Hematopoietic multipotent progenitor cell (in vitro differentiated cells): ENCODE measurements around the gene TFAP2D. TPM values are rescaled to one million over a fixed set of nuclear protein-coding genes. Genes with fewer than 3 reads are reported as not detected.

ENCODE experiments used
- DNase-seq, 3 donors: peaks; one replicate each; pipeline ENCODE4 v3.0.0-alpha.2; 2011 to 2015; ENCODE audit warnings: low read depth in 2 of 3, low spot score in 2 of 3
- total RNA-seq: library from RNA; depleted of rRNA; stranded (reverse); fragments of >200 nt; gene quantifications from one replicate; pipeline ENCODE4 v1.2.3, GENCODE V29; 2012

The TFAP2D gene
- not detected for total RNA-seq

DNA sequence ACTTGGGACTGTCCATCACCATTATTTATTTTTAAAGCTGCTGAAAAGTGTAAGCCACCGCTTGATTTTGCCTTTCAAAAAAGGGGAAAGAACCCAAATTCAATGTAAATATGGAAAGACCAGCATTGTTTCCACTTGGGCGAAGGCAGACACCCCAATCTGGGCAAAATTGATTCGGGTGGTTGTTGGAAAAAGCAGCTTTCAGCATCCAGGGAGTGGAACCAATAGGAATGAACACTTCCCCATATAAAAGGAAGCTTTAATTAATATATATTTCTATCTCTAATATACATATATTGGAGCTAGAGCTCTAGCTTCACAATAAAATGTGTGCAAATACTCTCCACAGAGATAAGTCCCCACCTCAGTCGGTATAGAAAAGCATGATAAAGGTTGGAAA lies at the start of gene TFAP2D:
Gene TFAP2D (plus strand): TSS at position 301 of the 400 bp plus-strand sequence. CDS start 530 bp downstream, outside the sequence.
- no peak for DNase-seq

DNA sequence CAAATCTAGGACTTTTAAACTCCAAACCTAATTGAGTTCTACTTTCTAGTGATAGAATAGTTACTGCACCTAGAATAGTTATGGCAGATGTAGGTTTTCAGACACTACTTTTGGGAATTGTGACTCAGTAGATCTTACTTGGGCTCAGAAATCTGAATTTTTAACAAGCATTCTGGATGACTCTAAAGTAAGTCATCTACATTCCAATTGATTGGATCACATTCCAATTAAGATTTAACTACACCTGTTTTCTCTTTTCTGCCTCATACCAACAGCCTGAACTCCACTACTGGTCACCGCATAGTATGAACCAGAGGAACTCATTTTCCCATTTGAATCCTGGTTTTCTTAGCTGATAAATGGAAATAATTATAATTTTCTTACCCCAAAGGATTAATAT lies 49.5 kb upstream of the TFAP2D start:
- DNase-seq = no peak

DNA sequence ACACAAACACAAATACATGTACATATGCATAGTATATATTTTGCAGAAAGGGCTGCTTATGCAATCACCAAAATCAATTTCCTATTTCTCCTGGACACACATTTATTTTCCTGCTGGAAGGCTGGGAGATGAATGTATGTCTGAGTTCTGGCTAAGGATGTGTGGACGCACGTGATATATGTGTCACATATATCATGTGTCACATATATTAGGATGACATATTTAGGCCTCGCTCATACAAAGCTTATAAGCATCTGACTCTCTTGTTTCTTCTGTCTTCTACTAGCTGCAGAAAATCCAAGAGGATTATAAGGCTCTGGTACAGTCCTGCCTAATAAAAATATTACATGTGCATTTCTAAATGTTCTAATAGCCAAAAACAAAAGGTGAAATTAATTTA lies 47.2 kb upstream of the TFAP2D start:
- no peak for DNase-seq

- no peak for DNase-seq
Measured at GRCh38 chr6:50681213-50681824, 32.0 kb upstream of the TFAP2D start.

GRCh38 chr6:50689210-50689609 lies 24.1 kb upstream of the TFAP2D start:
- DNase-seq = no peak

GRCh38 chr6:50691814-50692495 lies 21.4 kb upstream of the TFAP2D start:
- DNase-seq = no peak

DNA sequence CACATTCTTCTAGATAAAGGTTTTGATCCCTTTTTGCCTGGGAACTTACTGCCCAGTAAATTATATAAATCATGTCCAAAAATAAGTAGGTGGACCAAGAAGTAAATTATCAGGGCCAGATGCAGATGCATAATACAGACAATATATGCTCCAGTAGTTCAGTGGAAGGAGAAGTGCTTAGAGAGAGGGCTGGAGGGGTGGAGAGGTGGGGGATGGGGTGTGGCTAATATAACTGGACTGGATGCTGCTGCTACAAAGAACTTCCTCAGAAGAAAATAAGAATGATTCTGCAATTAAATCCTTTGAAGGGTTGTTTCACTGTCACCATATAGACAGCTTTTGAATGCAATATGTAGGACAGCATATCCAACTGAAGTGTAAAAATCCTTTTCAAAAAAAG lies 14.8 kb upstream of the TFAP2D start:
- DNase-seq = no peak

GRCh38 chr6:50699051-50699775 lies 14.1 kb upstream of the TFAP2D start:
- no peak for DNase-seq

GRCh38 chr6:50706575-50706974 lies 6.8 kb upstream of the TFAP2D start:
- no peak for DNase-seq

DNA sequence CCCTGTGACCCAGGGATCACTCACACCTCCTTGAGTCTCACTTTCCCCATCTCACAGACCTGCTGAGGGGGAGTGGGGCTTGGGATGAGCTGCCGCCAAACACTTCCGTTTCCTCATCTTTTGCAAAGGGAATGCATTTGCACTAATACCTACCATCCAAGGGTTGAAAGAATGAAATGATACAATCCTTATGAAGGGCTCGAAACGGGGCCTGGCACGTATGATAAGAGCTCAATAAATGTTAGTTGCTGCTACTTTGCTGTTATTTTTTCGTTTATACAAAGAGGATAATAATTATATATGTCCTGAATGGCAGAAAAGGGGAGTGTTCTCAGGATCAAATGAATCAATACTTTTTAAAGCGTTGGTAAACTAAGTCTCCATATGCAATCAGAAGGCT lies 6.1 kb upstream of the TFAP2D start:
- no peak for DNase-seq

- DNase-seq = no peak
Measured at GRCh38 chr6:50707652-50708300, 5.5 kb upstream of the TFAP2D start.

DNA sequence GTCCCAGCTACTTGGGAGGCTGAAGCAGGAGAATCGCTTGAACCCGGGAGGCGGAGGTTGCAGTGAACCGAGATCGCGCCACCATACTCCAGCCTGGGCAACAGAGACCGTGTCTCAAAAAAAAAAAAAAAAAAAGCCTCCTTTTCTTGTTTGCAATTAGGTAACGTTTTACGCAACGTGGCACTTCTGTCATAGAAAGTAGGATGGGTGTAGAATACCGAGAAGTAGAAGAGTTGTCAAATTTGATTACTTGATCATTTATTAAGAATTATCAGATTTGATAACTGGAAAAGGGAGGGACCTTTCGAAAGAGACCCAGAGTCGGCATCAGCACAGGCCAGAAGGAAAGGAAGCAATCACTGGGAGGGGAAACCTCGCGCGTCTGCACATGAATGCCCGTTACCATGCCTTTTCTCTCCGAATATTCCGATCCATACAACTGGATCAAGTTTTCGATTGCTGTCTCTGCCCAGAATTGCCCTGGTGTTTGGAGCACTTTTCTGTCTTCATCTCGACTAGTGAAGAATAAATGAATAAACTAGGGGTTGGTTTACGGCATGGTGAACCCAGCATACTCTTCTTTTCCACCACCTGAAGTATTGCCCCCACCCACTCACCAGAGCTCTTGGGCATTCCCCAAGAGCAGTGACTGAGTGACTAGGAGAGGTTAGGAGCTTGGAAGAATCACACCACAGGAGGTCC lies 4.5 kb upstream of the TFAP2D start:
- no peak for DNase-seq

- no peak for DNase-seq
Measured at GRCh38 chr6:50709366-50709734, 4.0 kb upstream of the TFAP2D start.

DNA sequence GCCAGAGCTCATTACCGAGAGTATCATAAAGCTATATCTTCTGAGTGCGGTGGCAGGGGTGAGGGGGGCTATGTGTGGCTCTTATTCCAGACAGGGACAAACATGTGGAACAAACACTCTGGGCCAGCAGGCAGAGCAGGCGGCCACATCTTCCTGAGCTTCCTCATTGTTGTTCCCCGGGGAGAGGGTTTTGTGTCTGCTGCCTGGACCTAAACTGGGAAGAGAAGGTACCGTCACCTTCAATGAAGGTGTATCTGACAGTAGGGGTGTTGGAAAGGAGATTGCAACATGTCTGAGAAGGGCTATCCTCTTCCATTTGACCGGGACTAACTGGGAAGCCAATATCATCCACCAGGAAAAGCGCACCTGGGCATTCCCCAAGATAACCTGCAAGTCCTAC lies 1.6 kb upstream of the TFAP2D start:
- DNase-seq = no peak

DNA sequence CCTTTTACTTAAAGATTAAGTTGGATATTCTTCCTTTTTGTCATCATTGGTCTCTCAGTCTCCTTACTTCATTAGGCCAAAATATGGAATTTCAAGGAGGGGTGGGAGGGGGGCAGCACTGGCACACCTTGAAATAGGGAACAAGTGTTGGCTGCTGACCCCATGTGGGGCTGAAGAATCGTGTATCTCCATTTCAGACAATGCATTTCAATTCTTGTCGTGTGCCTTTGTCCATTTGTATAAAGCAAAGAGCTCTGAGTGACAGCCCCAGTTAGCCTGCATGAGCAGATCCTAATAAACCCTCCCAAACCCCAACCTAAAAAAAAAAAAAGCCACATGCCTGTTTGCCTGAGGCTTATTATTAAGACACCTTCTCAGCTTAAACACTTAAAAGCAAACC lies 1.0 kb upstream of the TFAP2D start:
- DNase-seq = no peak

- DNase-seq = no peak
Measured at GRCh38 chr6:50713977-50714486, 706 bp downstream of the TFAP2D start.

DNA sequence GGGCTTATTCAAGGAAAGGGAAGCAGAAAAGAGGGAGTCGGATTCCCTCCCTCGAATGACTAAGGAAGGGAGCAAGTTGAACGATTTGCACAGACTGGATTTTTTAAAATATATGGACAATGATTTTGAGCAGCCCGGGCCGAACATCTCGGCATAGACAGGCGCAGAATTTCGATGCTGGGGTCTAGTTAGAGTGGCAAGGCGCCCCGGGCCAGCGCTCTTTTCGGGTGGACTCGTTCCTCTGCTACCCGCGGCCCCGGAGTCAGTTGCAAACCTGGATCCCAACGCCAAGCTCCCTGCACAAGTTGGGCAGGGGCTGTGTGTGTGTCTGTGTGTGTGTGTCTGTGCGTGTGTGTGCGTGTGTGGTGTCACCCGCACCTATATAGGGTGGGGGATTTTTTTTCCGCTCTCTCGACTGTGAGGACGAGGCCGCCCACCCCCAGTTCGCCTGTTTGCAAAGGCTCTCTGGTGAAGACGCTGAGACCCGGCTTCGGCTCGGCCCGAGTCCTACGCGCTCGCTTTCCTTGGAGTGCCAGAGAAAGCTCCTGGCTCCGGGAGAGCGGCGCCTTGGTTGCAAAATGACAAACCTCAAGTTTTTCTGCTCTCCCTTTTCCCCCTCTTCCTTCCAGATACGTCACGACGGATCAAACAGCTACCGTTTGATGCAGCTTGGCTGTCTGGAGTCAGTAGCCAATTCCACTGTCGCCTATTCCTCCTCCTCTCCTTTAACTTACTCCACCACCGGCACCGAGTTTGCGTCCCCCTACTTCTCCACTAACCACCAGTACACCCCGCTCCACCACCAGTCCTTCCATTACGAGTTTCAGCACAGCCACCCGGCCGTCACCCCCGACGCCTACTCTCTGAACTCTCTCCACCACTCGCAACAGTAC lies 1.4 kb downstream of the TFAP2D start:
- no peak for DNase-seq

DNA sequence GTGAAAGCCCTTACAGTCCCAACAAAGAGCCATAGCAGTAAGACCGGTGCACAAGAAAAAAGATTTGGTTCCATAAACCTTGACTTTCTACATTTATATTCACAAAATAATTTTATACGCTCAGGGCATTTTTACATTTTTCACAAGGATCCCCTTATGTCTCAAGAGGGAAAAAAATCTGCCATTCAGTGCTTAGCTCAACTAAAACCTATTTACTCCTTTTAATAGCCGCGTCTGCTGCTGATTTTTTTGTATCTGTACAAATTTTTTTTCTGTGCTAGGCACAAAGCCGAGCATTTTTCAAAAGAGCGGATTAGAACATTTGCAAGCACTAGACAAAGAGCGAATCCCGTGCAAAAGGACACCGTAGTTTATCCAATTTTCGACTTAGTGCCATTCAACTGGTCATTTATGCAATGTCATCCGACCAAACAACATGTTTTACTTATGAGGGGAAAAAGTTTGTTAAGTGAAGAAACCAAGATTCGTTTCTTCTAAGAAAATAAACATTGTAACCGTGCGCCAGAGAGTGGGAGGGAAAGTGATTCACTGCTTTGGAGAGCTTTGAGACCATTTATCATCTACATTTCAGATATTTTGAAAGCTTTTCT lies 3.7 kb downstream of the TFAP2D start:
- no peak for DNase-seq

- no peak for DNase-seq
Measured at GRCh38 chr6:50717734-50718457, 4.6 kb downstream of the TFAP2D start.
